HepG2 (cell line): ENCODE data around the gene PARD3. TPM values are rescaled to one million over a fixed set of nuclear protein-coding genes. Genes with fewer than 3 reads are reported as not detected.

ENCODE experiments used
- ATF4 ChIP-seq, 2 experiments: fragments of 450-650 bp in 1 of 2; sonication (generic) in 1 of 2; formaldehyde crosslinking; IDR thresholded peaks; 2 replicates each; pipeline versions ENCODE4 v1.5.0 to v1.8.0; 2020 to 2022; ENCODE audit warnings: mild to moderate bottlenecking in 1 of 2, missing genetic modification reagents in 1 of 2
- BCL6 ChIP-seq: IDR thresholded peaks from 2 replicates; pipeline ENCODE4 v1.6.1; 2016; ENCODE audit warnings: missing genetic modification reagents, missing compliant biosample characterization
- CHCHD3 ChIP-seq: sonication (generic); formaldehyde crosslinking; IDR thresholded peaks from 2 replicates; pipeline ENCODE4 v1.8.0; 2022; ENCODE audit warnings: mild to moderate bottlenecking, missing genetic modification reagents, moderate library complexity
- DZIP1 ChIP-seq: sonication (generic); formaldehyde crosslinking; IDR thresholded peaks from 2 replicates; pipeline ENCODE4 v1.5.0; 2020; ENCODE audit warnings: mild to moderate bottlenecking, missing genetic modification reagents
- HNRNPL ChIP-seq: fragments of 200-400 bp; formaldehyde crosslinking; IDR thresholded peaks from 2 replicates; pipeline ENCODE4 v1.6.1; 2017; ENCODE audit warnings: mild to moderate bottlenecking, low read depth, low read length
- MAFF ChIP-seq: IDR thresholded peaks from 2 replicates; pipeline ENCODE4 v1.6.1; 2011; ENCODE audit warnings: low read depth, low read length, improper control_type of control experiment
- NFE2 ChIP-seq: sonication (generic); formaldehyde crosslinking; IDR thresholded peaks from 2 replicates; pipeline ENCODE4 v1.4.0; 2020; ENCODE audit warnings: missing genetic modification reagents
- NR2F6 ChIP-seq, 2 experiments: IDR thresholded peaks; 2 replicates each; pipeline ENCODE4 v1.6.1; 2016; ENCODE audit warnings: antibody characterized with exemption in 1 of 2, mild to moderate bottlenecking in 1 of 2
- RARA ChIP-seq: IDR thresholded peaks from 2 replicates; pipeline ENCODE4 v1.6.1; 2016; ENCODE audit warnings: missing genetic modification reagents, missing compliant biosample characterization
- RFXANK ChIP-seq: IDR thresholded peaks from 2 replicates; pipeline ENCODE4 v1.6.1; 2016
- RXRB ChIP-seq: IDR thresholded peaks from 2 replicates; pipeline ENCODE4 v1.6.1; 2016; ENCODE audit warnings: borderline replicate concordance, missing genetic modification reagents, missing compliant biosample characterization
- SAP130 ChIP-seq: IDR thresholded peaks from 2 replicates; pipeline ENCODE4 v1.6.1; 2016; ENCODE audit warnings: low read depth
- THYN1 ChIP-seq: sonication (generic); formaldehyde crosslinking; IDR thresholded peaks from 2 replicates; pipeline ENCODE4 v1.8.1; 2023; ENCODE audit warnings: low read depth, mild to moderate bottlenecking, moderate library complexity, missing genetic modification reagents, borderline replicate concordance
- ZNF160 ChIP-seq: sonication (generic); formaldehyde crosslinking; IDR thresholded peaks from 2 replicates; pipeline ENCODE4 v1.8.0; 2022; ENCODE audit warnings: mild to moderate bottlenecking, inconsistent platforms, missing genetic modification reagents
- ZNF263 ChIP-seq: sonication (generic); formaldehyde crosslinking; IDR thresholded peaks from 2 replicates; pipeline ENCODE4 v1.4.0; 2020; ENCODE audit warnings: missing genetic modification reagents
- ZNF318 ChIP-seq: sonication (generic); formaldehyde crosslinking; IDR thresholded peaks from 2 replicates; pipeline ENCODE4 v1.4.0; 2020; ENCODE audit warnings: mild to moderate bottlenecking, missing genetic modification reagents
- ZNF362 ChIP-seq: sonication (generic); formaldehyde crosslinking; IDR thresholded peaks from 2 replicates; pipeline ENCODE4 v1.4.0; 2020; ENCODE audit warnings: missing genetic modification reagents, mild to moderate bottlenecking, borderline replicate concordance
- ZNF546 ChIP-seq: sonication (generic); formaldehyde crosslinking; conservative IDR thresholded peaks from 2 replicates; pipeline ENCODE4 v1.8.1; 2023; ENCODE audit warnings: mild to moderate bottlenecking, missing genetic modification reagents
- ZNF75D ChIP-seq: sonication (generic); formaldehyde crosslinking; IDR thresholded peaks from 2 replicates; pipeline ENCODE4 v1.8.1; 2023; ENCODE audit warnings: missing genetic modification reagents, mild to moderate bottlenecking, borderline replicate concordance
- polyA plus RNA-seq, 8 experiments: library from polyadenylated mRNA; depleted of rRNA in 3 of 8; stranded (reverse) in 7 of 8; unstranded in 1 of 8; fragments of >200 nt; fragmentation: Illumina TruSeq in 4 of 8; extraction: Trizol in 4 of 8; gene quantifications; 2 replicates each; pipeline versions ENCODE4 v1.2.1 to v1.2.3, GENCODE V29; 2011 to 2016; ENCODE audit warnings: low read depth in 4 of 8, missing spikeins in 1 of 8, mixed read lengths in 1 of 8; ENCODE audit not compliant: insufficient read depth in 1 of 8
- total RNA-seq, 5 experiments: library from RNA; depleted of rRNA; stranded (reverse); fragments of >200 nt; fragmentation: Illumina TruSeq; extraction: Trizol; gene quantifications; 2 replicates each; pipeline ENCODE4 v1.2.3, GENCODE V29; 2016; ENCODE audit warnings: low read depth in 1 of 5

Gene PARD3
- total and polyA plus RNA-seq, 2 of the 13 experiments (the other 11 are each of a cell fraction or from before 2014, with no cell fraction given), result 40.9 to 60.0 TPM

GRCh38 chr10:34717429-34717828 is 97.7 kb downstream of the PARD3 start (continued):
- TF ChIP-seq ZNF362 (no peak), RXRB (no peak), RARA (CRISPR knock-in tag) (0 out of 2 replicates have a peak, but pooled peaks have one; percentile 17), CHCHD3 (no peak), ZNF263 (no peak), SAP130 (peak; percentile 33; the same call in 1 of the 2 replicates), ZNF546 (no peak), ZNF318 (CRISPR knock-in tag) (no peak), ZNF75D (no peak), HNRNPL (no peak), RFXANK (CRISPR knock-in tag) (no peak), NFE2 (no peak), ZNF160 (CRISPR knock-in tag) (no peak), ATF4 (CRISPR knock-in tag; IDR thresholded peaks at IDR 0.05) (no peak), BCL6 (CRISPR knock-in tag) (peak; percentile 73), THYN1 (no peak), MAFF (no peak), DZIP1 (CRISPR knock-in tag) (no peak), NR2F6 (IDR thresholded peaks at IDR 0.05) (no peak), NR2F6 (CRISPR knock-in tag; IDR thresholded peaks at IDR 0.05) (no peak)
